K562 (cell line): ENCODE data around the gene NAA80. TPM values are rescaled to one million over a fixed set of nuclear protein-coding genes. Genes with fewer than 3 reads are reported as not detected.

Experiments used
- EHMT2 ChIP-seq: fragments of 450-650 bp; IDR thresholded peaks from 2 replicates; pipeline ENCODE4 v1.6.1; 2018; ENCODE audit warnings: antibody characterized with exemption
- ELF1 ChIP-seq: fragments of 200-800 bp; sonication (Bioruptor generic); IDR thresholded peaks from 2 replicates; pipeline ENCODE4 v1.6.1; 2016; ENCODE audit warnings: missing genetic modification characterization, missing compliant biosample characterization
- EWSR1 ChIP-seq: fragments of 450-650 bp; IDR thresholded peaks from 2 replicates; pipeline ENCODE4 v1.6.1; 2018; ENCODE audit warnings: borderline replicate concordance, mild to moderate bottlenecking, low read depth, moderate library complexity; ENCODE audit not compliant: partially characterized antibody
- GTF2F1 ChIP-seq: IDR thresholded peaks from 2 replicates; pipeline ENCODE4 v1.6.1; 2011; ENCODE audit warnings: low read depth, low read length, improper control_type of control experiment
- HDAC2 ChIP-seq: fragments of 450-650 bp; IDR thresholded peaks from 2 replicates; pipeline ENCODE4 v1.6.1; 2016; ENCODE audit warnings: mild to moderate bottlenecking
- HMG20B ChIP-seq: fragments of 250-450 bp; sonication (Bioruptor Pico); IDR thresholded peaks from 2 replicates; pipeline ENCODE4 v1.5.0; 2021; ENCODE audit warnings: mild to moderate bottlenecking
- LCOR ChIP-seq: sonication (generic); formaldehyde crosslinking; IDR thresholded peaks from 2 replicates; pipeline ENCODE4 v1.8.0; 2022; ENCODE audit warnings: mild to moderate bottlenecking, missing genetic modification reagents
- MIER1 ChIP-seq: fragments of 450-650 bp; IDR thresholded peaks from 2 replicates; pipeline ENCODE4 v1.6.1; 2016; ENCODE audit warnings: antibody characterized with exemption, mild to moderate bottlenecking, low read depth
- NFATC3 ChIP-seq: fragments of 450-650 bp; IDR thresholded peaks from 2 replicates; pipeline ENCODE4 v1.6.1; 2017; ENCODE audit warnings: mild to moderate bottlenecking
- POLR2H ChIP-seq: IDR thresholded peaks from 2 replicates; pipeline ENCODE4 v1.6.1; 2016; ENCODE audit warnings: missing genetic modification characterization, low read depth, mild to moderate bottlenecking, control low read depth, missing compliant biosample characterization, moderate library complexity
- RBM14 ChIP-seq: fragments of 200-400 bp; formaldehyde crosslinking; IDR thresholded peaks from 2 replicates; pipeline ENCODE4 v1.6.1; 2018; ENCODE audit warnings: low read depth, mild to moderate bottlenecking, low read length, moderate library complexity, borderline replicate concordance; ENCODE audit not compliant: insufficient read depth
- RFX7 ChIP-seq: fragments of 250-450 bp; sonication (Bioruptor Pico); IDR thresholded peaks from 2 replicates; pipeline ENCODE4 v1.5.1; 2021; ENCODE audit warnings: mild to moderate bottlenecking
- ZNF766 ChIP-seq: fragments of 200-800 bp; sonication (Bioruptor generic); conservative IDR thresholded peaks from 2 replicates; pipeline ENCODE4 v1.6.1; 2016; ENCODE audit warnings: missing genetic modification characterization, missing compliant biosample characterization
- polyA plus RNA-seq, 8 experiments: library from polyadenylated mRNA; depleted of rRNA in 4 of 8; stranded (reverse) in 5 of 8; unstranded in 3 of 8; fragments of >200 nt; fragmentation: Nextera tagmentation in 2 of 8; fragmentation: Illumina TruSeq in 1 of 8; extraction: Ambion mirVana in 2 of 8; extraction: Trizol in 1 of 8; gene quantifications; 2 replicates each; pipeline versions ENCODE4 v1.2.1 to v1.2.3, GENCODE V29; 2011 to 2014; ENCODE audit warnings: inconsistent platforms in 1 of 8, missing spikeins in 1 of 8
- total RNA-seq, 7 experiments: library from RNA; depleted of rRNA in 6 of 7; stranded (reverse); fragments of >200 nt in 6 of 7; fragmentation: Illumina TruSeq in 2 of 7; extraction: Trizol in 2 of 7; gene quantifications; 2 replicates each; pipeline versions ENCODE4 v1.2.1 to v1.2.3, GENCODE V29; 2011 to 2021; ENCODE audit warnings: low replicate concordance in 1 of 7
- TF ChIP-seq, protein P1 (sequence below): sonication (generic); formaldehyde crosslinking; IDR thresholded peaks from 2 replicates; pipeline ENCODE4 v1.8.0; 2022; ENCODE audit warnings: mild to moderate bottlenecking, missing genetic modification reagents
- TF ChIP-seq, protein P2 (sequence below): fragments of 450-650 bp; IDR thresholded peaks from 2 replicates; pipeline ENCODE4 v1.7.0; 2016; ENCODE audit warnings: borderline replicate concordance
- TF ChIP-seq, protein P3 (sequence below): sonication (generic); IDR thresholded peaks from 2 replicates; pipeline ENCODE4 v1.6.1; 2016
- TF ChIP-seq, protein P4 (sequence below): fragments of 250-450 bp; sonication (Bioruptor Pico); IDR thresholded peaks from 2 replicates; pipeline ENCODE4 v1.4.0; 2020; ENCODE audit warnings: mild to moderate bottlenecking, moderate library complexity, borderline replicate concordance

NAA80 gene
- total and polyA plus RNA-seq, 9 of the 15 experiments (the other 6 are each of a cell fraction or from before 2014, with no cell fraction given) = 0.82 to 24.0 (median 8.6) TPM

DNA sequence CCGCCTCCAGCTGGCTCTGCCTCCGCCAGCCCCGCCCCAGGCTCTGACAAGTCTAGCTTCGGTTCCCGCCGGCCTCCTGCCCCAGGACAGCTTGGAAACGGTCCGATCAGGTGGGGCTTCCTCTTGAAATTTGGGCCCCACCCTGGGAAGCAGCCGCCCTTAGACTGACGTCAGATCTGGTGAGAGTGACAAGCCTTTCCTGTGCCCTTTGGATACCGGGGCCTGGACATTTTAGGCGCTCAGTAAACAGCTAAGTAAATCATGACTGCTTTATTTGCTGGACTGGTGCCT is 378 bp upstream of the NAA80 start (continued):
- TF ChIP-seq, protein P1, sequence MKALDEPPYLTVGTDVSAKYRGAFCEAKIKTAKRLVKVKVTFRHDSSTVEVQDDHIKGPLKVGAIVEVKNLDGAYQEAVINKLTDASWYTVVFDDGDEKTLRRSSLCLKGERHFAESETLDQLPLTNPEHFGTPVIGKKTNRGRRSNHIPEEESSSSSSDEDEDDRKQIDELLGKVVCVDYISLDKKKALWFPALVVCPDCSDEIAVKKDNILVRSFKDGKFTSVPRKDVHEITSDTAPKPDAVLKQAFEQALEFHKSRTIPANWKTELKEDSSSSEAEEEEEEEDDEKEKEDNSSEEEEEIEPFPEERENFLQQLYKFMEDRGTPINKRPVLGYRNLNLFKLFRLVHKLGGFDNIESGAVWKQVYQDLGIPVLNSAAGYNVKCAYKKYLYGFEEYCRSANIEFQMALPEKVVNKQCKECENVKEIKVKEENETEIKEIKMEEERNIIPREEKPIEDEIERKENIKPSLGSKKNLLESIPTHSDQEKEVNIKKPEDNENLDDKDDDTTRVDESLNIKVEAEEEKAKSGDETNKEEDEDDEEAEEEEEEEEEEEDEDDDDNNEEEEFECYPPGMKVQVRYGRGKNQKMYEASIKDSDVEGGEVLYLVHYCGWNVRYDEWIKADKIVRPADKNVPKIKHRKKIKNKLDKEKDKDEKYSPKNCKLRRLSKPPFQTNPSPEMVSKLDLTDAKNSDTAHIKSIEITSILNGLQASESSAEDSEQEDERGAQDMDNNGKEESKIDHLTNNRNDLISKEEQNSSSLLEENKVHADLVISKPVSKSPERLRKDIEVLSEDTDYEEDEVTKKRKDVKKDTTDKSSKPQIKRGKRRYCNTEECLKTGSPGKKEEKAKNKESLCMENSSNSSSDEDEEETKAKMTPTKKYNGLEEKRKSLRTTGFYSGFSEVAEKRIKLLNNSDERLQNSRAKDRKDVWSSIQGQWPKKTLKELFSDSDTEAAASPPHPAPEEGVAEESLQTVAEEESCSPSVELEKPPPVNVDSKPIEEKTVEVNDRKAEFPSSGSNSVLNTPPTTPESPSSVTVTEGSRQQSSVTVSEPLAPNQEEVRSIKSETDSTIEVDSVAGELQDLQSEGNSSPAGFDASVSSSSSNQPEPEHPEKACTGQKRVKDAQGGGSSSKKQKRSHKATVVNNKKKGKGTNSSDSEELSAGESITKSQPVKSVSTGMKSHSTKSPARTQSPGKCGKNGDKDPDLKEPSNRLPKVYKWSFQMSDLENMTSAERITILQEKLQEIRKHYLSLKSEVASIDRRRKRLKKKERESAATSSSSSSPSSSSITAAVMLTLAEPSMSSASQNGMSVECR (CRISPR knock-in tag) = no peak
- TF ChIP-seq POLR2H (tag) (no peak), HDAC2 (no peak), RFX7 (no peak), ELF1 (tag) (no peak), NFATC3 (no peak), EHMT2 (no peak), LCOR (CRISPR knock-in tag) (peak; percentile 76; the same call in 1 of the 2 replicates), GTF2F1 (no peak), EWSR1 (no peak), HMG20B (CRISPR knock-in tag) (no peak), ZNF766 (CRISPR knock-in tag) (no peak), RBM14 (no peak), MIER1 (no peak)
- TF ChIP-seq, protein P2, sequence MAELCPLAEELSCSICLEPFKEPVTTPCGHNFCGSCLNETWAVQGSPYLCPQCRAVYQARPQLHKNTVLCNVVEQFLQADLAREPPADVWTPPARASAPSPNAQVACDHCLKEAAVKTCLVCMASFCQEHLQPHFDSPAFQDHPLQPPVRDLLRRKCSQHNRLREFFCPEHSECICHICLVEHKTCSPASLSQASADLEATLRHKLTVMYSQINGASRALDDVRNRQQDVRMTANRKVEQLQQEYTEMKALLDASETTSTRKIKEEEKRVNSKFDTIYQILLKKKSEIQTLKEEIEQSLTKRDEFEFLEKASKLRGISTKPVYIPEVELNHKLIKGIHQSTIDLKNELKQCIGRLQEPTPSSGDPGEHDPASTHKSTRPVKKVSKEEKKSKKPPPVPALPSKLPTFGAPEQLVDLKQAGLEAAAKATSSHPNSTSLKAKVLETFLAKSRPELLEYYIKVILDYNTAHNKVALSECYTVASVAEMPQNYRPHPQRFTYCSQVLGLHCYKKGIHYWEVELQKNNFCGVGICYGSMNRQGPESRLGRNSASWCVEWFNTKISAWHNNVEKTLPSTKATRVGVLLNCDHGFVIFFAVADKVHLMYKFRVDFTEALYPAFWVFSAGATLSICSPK = no peak
- TF ChIP-seq, protein P3, sequence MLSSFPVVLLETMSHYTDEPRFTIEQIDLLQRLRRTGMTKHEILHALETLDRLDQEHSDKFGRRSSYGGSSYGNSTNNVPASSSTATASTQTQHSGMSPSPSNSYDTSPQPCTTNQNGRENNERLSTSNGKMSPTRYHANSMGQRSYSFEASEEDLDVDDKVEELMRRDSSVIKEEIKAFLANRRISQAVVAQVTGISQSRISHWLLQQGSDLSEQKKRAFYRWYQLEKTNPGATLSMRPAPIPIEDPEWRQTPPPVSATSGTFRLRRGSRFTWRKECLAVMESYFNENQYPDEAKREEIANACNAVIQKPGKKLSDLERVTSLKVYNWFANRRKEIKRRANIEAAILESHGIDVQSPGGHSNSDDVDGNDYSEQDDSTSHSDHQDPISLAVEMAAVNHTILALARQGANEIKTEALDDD = no peak
- TF ChIP-seq, protein P4, sequence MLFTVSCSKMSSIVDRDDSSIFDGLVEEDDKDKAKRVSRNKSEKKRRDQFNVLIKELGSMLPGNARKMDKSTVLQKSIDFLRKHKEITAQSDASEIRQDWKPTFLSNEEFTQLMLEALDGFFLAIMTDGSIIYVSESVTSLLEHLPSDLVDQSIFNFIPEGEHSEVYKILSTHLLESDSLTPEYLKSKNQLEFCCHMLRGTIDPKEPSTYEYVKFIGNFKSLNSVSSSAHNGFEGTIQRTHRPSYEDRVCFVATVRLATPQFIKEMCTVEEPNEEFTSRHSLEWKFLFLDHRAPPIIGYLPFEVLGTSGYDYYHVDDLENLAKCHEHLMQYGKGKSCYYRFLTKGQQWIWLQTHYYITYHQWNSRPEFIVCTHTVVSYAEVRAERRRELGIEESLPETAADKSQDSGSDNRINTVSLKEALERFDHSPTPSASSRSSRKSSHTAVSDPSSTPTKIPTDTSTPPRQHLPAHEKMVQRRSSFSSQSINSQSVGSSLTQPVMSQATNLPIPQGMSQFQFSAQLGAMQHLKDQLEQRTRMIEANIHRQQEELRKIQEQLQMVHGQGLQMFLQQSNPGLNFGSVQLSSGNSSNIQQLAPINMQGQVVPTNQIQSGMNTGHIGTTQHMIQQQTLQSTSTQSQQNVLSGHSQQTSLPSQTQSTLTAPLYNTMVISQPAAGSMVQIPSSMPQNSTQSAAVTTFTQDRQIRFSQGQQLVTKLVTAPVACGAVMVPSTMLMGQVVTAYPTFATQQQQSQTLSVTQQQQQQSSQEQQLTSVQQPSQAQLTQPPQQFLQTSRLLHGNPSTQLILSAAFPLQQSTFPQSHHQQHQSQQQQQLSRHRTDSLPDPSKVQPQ = no peak
